ENCODE data around the gene TLL2.

Gene TLL2

DNA sequence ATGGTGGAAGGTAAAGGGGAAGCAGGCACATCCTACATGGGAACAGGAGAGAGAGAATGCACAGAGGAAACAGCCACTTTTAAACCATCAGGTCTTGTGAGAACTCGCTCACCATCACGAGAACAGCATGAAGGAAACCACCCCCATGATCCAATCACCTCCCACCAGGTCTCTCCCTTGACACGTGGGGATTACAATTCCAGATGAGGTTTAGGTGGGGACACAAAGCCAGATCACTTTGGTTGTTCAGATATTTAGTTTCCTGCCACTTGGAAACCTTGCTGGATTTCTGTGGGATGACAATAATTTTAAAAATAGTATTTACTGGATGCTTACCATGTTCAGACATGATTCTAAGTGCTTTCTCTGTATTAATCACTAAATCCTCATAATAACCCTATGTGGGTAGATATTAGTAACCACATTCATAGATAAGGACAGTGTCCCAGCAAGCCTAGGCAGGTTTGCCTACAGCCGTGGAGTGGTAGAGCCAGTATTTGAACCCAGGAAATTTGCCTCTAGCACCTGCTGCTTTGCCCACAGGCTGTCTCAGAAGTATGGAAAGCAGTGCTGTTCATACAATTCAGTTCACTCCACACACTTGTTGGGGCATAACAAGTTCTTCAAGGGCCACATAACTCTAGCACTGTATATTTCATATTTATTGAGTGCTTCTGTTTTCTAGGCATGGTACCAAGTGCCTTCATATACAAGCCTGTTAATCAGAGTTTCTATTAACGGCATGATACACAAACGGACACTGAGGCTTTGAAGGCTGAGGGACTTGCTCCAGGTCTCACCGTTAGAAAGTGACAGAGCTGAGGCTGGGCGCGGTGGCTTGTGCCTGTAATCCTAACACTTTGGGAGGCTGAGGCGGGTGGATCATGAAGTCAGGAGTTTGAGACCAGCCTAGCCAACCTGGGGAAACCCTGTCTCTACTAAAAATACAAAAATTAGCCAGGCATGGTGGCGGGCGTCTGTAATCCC is 8.3 kb downstream of the TLL2 start:
- DNase-seq, result no peak

- DNase-seq, result no peak
Measured at GRCh38 chr10:96502561-96503282, 11.0 kb downstream of the TLL2 start.

DNA sequence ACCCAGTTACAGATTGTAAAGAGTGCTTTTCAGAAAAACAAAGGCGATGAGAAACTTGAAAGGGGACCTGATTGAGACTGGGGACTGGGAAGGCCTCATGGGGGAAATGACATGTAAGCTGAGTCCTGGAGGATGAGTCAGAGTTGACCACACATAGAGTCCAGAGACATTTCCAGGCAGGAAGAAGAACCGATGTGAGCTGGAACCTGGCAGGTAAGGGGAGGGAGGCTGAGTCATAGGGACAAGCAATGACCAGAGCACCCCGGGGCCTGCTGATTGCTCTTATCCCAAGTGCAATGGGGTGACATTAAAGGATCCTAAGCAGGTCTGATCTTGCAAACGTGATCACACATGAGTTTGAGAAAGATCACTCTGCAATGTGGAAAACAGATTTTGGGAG is 11.7 kb downstream of the TLL2 start:
- DNase-seq, result no peak

GRCh38 chr10:96500519-96500918 is 13.2 kb downstream of the TLL2 start:
- no peak for DNase-seq

DNA sequence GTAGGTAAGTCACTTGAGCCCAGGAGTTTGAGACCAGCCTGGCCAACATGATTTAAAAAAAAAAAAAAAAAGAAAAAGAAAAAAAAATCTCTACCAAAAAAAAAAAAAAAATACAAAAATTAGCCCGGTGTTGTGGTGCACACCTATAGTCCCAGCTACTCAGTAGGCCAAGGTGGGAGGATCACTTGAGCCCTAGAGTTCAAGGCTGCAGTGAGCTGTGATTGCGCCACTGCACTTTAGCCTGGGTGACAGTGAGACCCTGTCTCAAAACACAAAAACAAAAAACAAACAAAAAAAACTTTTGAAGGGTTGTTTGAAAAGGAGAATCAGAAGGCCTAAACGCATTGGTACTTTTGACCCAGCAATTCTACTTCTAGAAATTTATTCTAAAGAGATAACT is 13.7 kb downstream of the TLL2 start:
- no peak for DNase-seq

GRCh38 chr10:96497391-96497790 is 16.3 kb downstream of the TLL2 start:
- DNase-seq, result no peak

- no peak for DNase-seq
Measured at GRCh38 chr10:96496281-96496925, 17.3 kb downstream of the TLL2 start.

DNA sequence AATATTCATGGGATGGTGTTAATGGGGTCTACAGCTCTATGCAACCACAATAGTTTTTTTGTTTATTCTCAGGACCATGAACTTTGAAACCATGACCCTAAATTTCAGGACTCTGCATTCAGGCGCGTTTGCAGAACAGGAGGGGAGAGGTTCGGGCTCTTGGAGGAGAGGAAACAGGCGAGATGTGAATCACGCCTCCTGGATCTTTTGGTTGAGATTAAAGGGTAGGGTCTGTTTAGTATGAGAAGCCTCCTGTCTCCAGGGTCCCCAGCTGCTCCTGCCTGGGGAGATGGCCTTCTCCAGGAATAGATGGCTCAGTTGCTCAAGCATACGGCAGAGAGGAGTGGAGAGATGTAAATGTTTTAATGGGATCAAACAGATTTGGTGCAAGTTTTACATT is 18.2 kb downstream of the TLL2 start:
- DNase-seq, result no peak

- no peak for DNase-seq
Measured at GRCh38 chr10:96494694-96495093, 19.0 kb downstream of the TLL2 start.

DNA sequence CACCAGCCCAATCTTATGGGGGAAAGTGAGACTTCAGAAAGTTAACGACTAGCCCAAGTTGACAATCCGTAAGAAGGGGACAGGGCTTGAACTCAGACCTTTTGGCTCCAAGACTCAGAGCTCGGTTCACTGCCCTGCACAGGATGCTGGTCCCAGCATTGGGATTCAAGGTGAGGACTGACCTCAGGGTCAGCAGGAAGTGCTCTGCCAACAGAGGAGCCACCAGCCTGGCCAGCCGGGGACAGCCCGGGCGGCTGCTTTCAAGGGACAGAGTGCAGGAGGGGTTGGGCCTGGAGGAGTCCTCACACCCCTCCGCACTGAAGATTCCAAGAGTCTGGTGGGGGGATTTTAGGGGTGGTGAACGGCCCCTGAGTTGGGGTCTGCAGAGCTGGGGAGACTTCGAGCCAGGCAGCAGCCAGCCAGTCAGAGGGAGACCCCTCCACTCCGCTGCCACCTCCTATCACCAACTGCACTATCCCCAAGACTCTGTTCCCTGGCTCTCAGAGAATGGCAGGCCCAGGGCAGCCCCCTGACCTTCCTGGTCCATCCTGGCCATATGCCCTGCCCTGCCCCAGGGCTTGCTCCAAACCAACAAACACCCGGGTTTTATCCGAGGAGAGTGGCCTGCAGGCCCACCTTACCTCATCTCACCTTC is 19.7 kb downstream of the TLL2 start:
- DNase-seq, result no peak

DNA sequence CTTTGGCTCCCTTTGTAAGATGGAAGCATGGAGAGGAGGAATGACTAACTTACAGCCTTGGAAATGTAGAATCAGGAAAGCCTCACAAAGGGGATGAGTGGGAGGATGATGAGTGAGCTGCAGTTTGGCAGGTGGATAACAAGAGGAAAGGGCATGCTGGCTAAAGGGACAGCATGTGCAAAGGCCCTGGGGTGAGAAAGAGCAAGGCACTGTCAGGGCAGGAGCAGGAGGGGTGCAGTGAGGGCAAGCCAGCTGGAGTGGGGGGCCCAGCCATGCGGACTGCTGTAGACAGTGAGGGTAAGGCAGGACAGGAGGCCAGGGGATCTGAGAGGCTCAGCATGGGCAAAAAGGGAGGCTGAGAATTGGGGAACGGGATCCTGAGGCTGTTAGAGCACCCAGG is 20.5 kb downstream of the TLL2 start:
- no peak for DNase-seq

DNA sequence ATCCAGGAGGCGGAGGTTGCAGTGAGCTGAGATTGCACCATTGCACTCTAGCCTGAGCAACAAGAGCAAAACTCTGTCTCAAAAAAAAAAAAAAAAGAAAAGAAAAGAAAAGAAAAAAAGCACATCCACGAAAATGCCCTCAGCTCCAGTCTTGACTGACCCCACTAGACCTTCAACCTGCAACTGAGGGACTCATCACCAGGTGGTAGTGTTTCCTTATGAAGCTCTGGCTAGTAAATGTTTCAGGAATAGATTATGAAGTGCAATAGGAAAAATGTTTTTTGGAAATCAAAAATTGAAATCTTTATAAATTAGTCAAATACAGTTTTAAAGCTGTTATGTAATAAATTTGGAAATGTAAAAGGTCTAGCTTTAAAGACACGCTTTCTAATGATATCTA is 22.4 kb downstream of the TLL2 start:
- DNase-seq, result no peak

DNA sequence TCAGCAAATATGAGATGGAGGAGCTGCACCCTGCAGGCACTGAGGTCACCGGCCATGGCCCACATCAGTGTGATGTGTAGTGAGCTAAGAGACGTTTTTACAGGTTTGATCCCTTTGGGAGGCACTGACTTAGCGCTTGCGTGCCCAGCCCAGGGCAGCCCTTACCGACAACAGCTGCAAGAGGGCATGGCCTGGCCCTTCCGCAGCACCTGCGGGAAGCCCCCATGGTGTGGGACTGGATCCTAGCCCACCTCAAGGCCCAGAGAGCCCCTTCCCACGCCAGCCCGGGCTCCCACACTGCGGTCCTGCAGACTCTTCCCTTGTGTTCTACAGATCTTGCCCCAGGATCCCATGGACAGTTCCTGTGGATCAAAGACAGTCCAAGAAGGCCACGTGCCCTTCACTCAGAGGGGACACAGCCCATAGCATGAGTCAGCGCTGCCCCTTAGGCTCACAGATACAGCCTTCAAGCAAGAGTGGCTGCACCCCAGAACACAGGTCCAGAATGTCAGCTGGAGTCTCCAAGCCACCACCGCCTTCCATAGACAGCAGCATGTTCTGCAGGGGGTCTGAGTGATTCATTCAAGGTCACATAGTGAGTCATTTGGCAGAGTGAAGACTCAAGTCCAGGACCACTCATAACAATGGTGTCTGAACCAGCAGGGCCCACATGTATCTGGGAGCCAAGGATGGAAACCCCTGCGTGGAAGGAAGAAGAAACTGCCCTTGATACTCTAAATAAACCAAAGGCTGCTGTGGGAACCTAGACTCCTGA is 25.4 kb downstream of the TLL2 start:
- DNase-seq, result no peak

DNA sequence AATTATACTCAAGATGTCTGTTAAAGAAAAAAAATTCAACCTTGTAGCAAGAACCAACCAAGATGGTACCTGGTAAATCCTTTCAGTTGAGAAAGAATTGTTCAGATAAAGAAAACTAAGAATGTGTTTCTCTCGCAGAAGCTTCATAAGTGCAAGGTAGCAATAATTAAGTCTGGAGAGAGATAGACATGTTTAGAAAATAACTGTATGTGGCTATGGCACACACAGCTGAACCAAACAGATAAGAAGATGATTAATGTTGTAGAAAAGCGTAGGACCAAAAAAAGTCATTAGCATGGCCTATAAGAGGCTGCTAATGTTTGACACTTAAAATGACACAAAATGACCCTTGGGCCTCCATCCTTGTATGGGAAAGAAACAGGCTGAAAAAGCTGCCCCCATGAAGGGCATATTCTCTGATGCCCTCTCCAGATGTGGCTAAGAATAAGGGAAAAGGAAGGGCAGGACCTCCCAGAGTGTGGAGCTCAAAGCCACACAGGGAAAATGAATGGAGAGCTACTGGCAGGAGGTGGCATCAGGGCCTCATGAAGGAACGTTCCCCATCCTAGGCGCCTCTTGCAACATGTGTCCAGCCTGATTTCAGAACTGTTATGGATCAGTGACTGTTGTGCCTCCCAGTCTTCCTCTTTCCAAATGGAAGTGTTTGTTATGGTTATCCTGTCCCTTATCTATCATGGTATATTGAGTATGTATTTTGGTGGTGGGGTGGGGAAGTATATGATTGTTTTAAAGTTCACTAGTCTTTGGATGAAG is 30.7 kb downstream of the TLL2 start:
- DNase-seq, result no peak

GRCh38 chr10:96478355-96478754 is 35.4 kb downstream of the TLL2 start:
- no peak for DNase-seq

DNA sequence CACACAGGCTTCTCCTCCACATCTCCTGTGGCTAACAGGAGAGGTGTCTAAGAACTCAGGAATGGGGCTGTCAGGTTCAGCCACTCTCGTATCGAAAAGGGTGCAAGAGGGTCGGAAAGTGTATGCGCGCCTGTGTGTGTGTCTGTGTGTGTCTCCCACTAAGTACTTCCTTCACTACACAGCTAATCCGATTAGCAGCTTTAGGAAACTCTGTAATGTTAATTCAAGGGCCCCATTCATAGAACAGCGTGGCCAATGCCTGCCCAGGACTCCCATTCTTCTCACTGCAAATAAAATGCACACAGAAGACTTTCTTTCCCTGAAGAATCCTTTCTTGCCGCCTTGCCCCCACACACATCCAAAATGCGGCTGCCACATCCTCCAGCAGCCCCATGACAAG is 39.9 kb downstream of the TLL2 start:
- DNase-seq, result no peak

GRCh38 chr10:96470116-96470743 is 43.5 kb downstream of the TLL2 start:
- no peak for DNase-seq

- no peak for DNase-seq
Measured at GRCh38 chr10:96468845-96469244, 44.9 kb downstream of the TLL2 start.

- DNase-seq, result no peak
Measured at GRCh38 chr10:96465599-96465998, 48.1 kb downstream of the TLL2 start.

DNA sequence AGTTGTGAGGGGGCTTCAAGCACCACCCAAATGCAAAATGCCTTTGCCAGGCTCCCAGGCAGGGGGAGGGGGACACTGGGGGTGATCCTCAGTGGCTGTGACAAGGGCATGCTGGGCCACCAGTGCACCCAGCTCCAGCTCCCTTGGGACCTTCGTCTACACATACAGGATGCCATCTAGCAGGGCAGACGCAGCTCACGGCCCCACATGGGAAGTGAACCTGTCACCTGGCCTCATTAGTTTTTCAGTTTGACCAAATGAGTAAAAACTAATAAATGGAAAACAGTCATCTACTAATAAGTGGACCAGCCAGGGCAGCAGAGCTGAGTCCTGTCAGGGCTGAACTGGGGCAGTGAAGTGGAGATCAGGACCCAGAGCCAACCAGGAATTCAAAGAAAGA is 50.2 kb downstream of the TLL2 start:
- no peak for DNase-seq

DNA sequence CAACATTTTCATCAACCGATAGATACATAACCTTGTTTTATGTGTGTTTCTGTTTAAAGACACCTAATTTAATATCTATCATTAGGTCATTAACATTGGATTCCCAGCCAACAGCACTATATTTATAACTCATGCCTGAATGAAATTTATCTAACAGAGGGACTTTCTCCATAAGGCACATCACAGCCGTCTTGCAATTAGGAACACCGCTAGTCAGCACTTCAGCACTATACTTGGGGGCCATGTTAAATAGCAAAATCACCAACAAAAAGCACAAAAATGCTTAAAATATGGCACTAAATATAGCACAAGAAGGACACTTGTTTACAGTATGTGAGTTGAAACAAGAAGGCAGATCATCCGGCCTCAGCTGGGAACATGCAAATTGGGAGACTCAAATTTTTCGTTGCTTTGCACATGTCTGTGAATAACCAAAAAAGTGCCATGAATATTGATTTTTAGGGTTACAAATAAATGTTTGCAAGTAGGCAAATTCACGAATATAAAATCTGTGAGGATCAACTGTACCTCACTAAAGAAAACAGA is 51.0 kb downstream of the TLL2 start:
- no peak for DNase-seq
